GM12878 (cell line): ENCODE results near the gene PROB1.

Experiments used
- CHD1 ChIP-seq: IDR thresholded peaks from 2 replicates; pipeline ENCODE4 v1.6.1; 2012; ENCODE audit warnings: low read depth, low read length, improper control_type of control experiment
- CTCF ChIP-seq, 3 experiments: IDR thresholded peaks in 2 of 3; conservative IDR thresholded peaks in 1 of 3; 2 replicates each; pipeline ENCODE4 v1.5.1; 2011; ENCODE audit warnings: low read depth in 3 of 3, low read length in 3 of 3, mild to moderate bottlenecking in 3 of 3, control low read depth in 2 of 3, moderate library complexity in 2 of 3, inconsistent platforms in 1 of 3, mixed read lengths in 1 of 3; ENCODE audit not compliant: control insufficient read depth in 2 of 3, insufficient read depth in 1 of 3; ENCODE audit errors: extremely low read depth in 1 of 3
- EP300 ChIP-seq, 2 experiments: fragments of 150-350 bp in 1 of 2; IDR thresholded peaks; 2 replicates each; pipeline ENCODE4 v1.6.1; 2011 to 2012; ENCODE audit warnings: low read depth in 2 of 2, low read length in 2 of 2, borderline replicate concordance in 1 of 2, improper control_type of control experiment in 1 of 2, inconsistent platforms in 1 of 2; ENCODE audit not compliant: control insufficient read depth in 1 of 2
- PBX3 ChIP-seq: IDR thresholded peaks from 2 replicates; pipeline ENCODE4 v1.6.1; 2011; ENCODE audit warnings: mild to moderate bottlenecking, low read depth, low read length, moderate library complexity; ENCODE audit not compliant: insufficient replicate concordance
- SRF ChIP-seq, 2 experiments: IDR thresholded peaks; 2 replicates each; pipeline ENCODE4 v1.6.1; 2011; ENCODE audit warnings: low read depth in 2 of 2, low read length in 2 of 2, mild to moderate bottlenecking in 1 of 2, moderate library complexity in 1 of 2
- TBL1XR1 ChIP-seq: IDR thresholded peaks from 2 replicates; pipeline ENCODE4 v1.6.1; 2012; ENCODE audit warnings: low read depth, low read length, improper control_type of control experiment
- ZBED1 ChIP-seq: IDR thresholded peaks from 2 replicates; pipeline ENCODE4 v1.6.1; 2016; ENCODE audit warnings: borderline replicate concordance

- TF ChIP-seq CHD1 (no peak), EP300 (IDR thresholded peaks at IDR 0.05; ENCODE audit: borderline replicate concordance in 1 of 2, control insufficient read depth in 1 of 2, low read depth in 2 of 2, low read length in 2 of 2) (no peak), SRF (IDR thresholded peaks at IDR 0.05; ENCODE audit: low read depth in 2 of 2, low read length in 2 of 2) (no peak), TBL1XR1 (no peak), ZBED1 (no peak), PBX3 (no peak), CTCF (IDR thresholded peaks at IDR 0.05 in 2 of 3, conservative IDR thresholded peaks at IDR 0.05 in 1 of 3; ENCODE audit: control insufficient read depth in 2 of 3, extremely low read depth in 1 of 3, insufficient read depth in 1 of 3, low read depth in 3 of 3, low read length in 3 of 3) (no peak)
Observed at GRCh38 chr5:139343476-139343875, 51.4 kb downstream of the PROB1 start.
